Myocyte (in vitro differentiated cells): ENCODE data around the gene SFI1. TPM values are rescaled to one million over a fixed set of nuclear protein-coding genes. Genes with fewer than 3 reads are reported as not detected.
"Not testable (repeated sequence)": the region's sequence is repeated elsewhere in the genome, so short reads cannot be mapped to it uniquely, and the experiment has no call there.

Experiments used
- DNase-seq: peaks from one replicate; pipeline ENCODE4 v3.0.0-alpha.2; 2012; ENCODE audit warnings: low read depth
- total RNA-seq: library from RNA; depleted of rRNA; stranded (reverse); fragments of >200 nt; gene quantifications from 2 replicates; pipeline ENCODE4 v1.2.3, GENCODE V29; 2014

Gene SFI1
- total RNA-seq, 1 donor from 2014 or later: 4.0 TPM

DNA sequence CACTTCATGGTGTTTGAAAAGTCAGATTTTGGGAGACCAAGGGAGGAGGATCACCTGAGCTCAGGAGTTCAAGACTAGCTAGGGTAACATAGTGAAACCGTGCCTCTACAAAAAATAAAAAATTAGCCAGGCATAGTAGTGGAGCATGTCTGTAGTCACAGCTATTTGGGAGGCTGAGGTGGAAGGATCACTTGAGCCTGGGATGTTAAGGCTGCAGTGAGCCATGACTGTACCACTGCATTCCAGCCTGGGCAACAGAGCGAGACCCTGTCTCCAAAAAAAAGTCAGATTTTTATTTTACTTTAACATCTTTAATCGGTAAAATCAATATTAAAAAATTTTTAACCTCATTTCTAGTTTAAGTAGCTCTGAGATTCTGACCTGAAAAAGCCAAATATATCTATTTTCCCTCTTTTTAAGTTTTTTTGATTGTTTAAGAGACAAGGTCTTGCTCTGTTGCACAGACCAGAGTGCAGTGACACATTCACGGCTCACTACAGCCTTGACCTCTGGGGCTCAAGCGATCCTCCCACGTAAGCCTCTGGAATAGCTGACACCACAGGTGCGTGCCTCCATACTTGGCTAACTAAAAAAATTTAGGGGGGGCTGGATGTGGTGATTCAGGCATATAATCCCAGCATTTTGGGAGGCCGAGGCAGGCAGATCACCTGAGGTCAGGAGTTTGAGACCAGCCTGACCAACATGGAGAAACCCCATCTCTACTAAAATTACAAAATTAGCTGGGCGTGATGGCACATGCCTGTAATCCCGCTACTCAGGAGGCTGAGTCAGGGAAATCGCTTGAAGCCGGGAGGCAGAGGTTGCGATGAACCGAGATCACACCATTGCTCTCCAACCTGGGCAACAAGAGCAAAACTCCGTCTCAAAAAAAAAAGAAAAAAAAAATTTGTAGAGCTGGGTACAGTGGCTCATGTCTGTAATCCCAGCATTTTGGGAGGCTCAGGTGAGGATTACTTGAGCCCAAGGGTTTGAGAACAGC is 48.4 kb downstream of the SFI1 start:
- no peak for DNase-seq

DNA sequence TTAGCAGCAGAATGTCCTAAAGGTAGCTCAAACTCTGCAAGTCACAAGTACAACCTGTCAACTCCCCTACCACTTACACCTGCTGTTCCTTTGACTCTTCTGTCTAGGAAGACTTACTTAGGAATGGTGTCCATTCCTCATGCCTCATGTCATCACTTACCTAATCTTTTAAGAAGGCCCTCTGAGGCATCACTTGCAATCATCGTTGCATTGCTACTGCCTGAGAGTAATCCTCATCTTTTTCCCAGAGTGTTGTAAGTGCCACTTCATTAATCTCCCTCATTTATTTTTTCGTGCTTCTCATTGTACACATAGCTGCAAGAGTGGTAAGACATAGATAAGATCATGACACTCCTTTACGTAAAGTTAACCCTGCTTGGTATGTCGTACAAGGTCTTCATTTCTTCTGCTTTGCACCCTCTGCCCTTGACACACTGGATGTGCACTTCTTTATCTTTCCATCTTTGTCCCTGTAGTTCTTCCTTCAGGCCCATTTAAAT is 54.6 kb downstream of the SFI1 start:
- DNase-seq: no peak

DNA sequence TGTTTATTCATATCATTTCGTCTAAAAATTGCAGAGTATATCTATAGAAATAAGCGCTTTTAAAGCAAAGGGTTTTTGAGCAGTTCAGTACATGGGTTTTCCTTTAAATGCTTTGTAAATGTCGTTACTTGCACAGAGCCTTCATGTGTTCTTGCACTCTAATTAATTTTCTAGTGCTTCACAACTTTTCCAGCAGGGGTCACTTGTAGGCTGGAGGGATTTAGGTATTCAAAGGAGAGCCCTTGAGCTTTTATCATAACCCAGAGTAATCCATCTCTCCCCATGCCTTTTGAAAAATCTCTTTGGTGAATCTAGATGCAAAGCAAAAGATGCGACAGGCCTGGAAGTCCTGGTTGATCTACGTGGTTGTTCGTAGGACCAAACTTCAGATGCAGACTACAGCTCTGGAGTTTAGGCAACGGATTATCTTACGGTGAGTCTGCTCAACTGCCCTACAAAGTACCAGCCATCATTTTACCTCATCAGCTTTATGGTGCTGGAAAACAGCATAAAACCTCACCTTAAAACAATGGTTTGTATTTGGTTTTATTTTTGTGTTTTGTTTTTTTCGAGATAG is 60.4 kb downstream of the SFI1 start:
- peak; percentile 58 for DNase-seq

DNA sequence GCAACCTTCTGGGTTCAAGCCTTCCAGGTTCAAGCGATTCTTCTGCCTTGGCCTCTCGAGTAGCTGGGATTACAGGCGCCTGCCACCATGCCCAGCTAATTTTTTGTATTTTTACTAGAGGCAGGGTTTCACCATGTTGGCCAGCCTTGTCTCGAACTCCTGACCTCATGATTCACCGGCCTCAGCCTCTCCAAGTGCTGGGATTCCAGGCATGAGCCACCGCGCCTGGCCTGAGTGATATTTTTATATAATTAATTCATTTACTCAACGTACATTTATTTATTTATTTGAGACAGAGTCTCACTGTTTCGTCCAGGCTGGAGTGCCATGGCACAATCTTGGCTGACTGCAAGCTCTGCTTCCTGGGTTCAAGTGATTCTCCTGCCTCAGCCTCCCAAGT is 62.2 kb downstream of the SFI1 start:
- not testable (repeated sequence) for DNase-seq

DNA sequence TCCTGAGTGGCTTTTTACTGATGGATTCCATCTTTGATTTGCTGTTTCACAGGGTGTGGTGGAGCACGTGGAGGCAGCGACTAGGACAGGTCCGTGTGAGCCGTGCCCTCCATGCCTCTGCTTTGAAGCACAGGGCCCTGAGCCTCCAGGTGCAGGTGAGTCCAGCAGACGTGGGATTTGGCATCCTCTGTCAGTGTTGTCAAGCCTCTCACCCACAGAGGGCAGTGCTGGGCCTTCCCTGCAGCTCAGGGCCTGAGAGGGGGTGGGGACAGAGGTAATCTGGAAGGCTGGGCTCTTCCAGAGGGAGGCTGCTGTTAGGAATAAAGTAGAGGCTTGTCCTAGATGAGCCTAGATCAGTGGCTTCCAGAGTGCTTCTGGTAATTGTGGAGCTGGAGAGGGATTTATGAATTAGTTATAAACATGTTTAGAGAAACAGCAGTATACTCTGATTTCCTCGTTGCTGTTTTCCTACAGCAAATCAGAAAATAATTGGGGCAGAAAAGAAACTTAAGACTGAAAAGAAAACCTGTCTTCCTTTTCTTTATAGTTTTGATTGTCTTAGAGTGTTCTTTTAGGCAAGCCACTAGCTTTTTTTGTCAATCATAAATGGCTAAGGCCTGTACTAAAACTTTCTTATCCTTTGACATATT is 65.0 kb downstream of the SFI1 start:
- peak; percentile 82 for DNase-seq

- DNase-seq: no peak
These were observed 65.6 kb downstream of the SFI1 start for GRCh38 chr22:31561970-31562369.

- DNase-seq: no peak
These were observed 70.1 kb downstream of the SFI1 start for GRCh38 chr22:31566484-31566883.

- DNase-seq: no peak
These were observed 70.9 kb downstream of the SFI1 start for GRCh38 chr22:31567196-31567595.

- DNase-seq: no peak
These were observed 71.4 kb downstream of the SFI1 start for GRCh38 chr22:31567702-31568101.

DNA sequence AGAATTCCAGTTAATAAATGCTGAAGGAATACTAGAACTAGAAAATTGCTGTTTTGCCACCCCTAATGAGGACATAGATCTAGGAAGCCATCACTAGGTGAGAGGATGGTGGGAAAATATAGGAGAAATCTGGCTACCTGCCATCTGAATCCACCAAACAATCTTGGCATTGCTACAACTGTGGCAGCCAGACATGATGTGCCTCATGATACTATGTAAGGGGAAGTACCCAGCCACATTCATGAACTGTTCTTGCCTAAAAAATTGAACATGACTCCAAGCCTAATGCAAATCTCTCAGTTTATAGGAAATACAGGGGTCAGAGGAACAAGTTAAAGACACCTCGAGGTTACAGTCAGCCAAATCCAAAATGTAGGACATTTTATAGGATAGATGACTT is 72.8 kb downstream of the SFI1 start:
- DNase-seq: no peak

- no peak for DNase-seq
These were observed 76.6 kb downstream of the SFI1 start for GRCh38 chr22:31572939-31573338.

- no peak for DNase-seq
These were observed 77.8 kb downstream of the SFI1 start for GRCh38 chr22:31574055-31574670.

DNA sequence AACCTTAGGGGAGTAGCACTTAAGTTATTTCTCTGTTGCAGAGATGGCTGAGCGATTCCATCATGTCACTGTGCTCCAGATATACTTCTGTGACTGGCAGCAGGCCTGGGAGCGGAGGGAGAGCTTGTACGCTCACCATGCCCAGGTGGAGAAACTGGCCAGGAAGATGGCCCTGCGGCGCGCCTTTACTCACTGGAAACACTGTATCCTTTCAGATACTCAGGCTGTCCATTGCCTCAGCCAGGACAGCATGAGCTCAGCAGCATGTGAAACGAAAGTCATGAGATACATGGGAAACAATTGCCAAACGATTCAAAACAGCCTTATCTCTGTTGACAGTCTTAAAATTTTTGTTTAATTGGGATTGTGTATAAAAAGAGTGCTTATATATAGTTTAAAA is 78.9 kb downstream of the SFI1 start:
- no peak for DNase-seq

- no peak for DNase-seq
These were observed 81.4 kb downstream of the SFI1 start for GRCh38 chr22:31577711-31578110.

- no peak for DNase-seq
These were observed 81.8 kb downstream of the SFI1 start for GRCh38 chr22:31578171-31578570.

DNA sequence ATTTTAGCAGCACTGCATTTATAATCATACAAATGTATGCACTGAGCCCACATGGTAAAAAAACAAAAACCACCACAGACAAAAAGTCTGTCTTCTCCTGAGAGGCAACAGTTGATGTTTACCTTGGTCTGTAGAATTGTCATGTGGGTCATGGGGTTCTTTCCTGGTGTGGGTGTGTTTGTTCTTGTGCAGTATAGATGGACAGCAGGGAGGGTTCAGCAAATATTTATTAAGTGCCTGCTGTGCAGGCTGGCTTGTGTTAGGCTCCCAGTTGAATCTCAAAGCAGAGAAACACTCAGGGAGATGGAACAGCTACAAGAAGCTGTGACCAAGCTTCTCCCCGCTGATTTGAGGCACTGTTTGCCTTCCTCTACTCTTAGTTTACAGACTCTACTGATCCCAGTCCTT is 83.5 kb downstream of the SFI1 start:
- no peak for DNase-seq

DNA sequence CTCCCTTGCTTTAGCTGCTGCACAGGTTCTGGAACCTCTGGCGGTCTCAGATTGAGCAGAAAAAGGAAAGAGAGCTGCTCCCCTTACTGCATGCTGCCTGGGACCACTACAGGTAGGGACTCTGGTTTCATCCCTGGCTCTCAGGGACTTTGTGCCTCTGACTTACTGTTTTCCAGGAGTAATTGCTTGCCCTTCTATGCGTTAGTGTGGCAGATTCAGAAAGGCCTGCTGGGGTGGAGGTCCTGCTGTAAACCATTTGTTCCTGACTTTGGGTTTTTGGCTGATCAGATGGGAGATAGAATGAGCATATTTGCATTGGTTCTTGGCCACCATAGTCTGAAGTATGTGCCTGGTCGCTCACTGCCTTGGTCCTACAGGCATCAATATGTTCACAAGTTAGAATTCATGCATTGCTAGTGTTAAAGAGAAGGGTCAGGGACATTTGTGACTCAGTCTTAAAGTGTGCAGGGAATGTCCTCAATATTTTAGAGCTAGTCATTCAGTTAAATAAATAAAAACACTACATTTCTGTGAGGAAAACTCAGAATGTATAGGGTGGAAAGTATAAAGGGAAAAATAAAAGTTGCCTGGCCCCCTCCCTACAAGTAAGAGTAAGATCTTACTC is 87.6 kb downstream of the SFI1 start:
- DNase-seq: no peak

GRCh38 chr22:31584804-31585160 is 88.4 kb downstream of the SFI1 start:
- no peak for DNase-seq

DNA sequence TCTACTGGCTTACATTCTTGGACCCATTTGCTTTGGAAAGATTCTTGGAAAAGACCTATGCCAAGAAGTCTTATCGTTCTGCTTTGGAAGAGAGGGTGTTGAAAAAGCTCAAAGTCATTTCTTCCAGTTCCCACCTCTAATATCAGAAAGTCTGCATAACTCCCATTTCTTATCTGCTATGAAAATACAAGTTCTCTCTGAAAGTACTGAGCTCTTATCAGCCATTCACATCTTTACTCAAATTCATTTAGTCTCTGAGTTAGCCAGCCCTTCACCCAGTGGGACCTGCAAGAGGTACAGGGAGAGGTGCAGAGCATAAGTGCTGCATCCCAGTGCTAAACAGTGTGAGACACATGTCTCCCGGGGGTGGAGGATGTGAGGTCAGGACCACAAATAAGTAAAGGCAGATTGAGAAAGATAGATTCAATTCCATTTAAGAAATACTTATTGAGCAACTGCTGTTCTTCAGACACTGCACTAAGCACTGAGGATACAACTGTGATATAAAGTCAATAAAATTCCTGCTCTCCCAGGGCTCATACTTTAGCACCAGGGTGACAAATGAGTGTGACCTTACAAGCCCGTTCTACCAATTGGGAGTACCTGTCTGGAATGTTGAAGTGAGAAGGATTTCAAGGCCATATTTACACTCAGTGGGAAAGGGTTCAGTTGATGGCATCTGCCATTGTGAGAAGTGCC is 89.0 kb downstream of the SFI1 start:
- no peak for DNase-seq

- DNase-seq: peak; percentile 24
These were observed 90.0 kb downstream of the SFI1 start for GRCh38 chr22:31586137-31586920.
